ENCODE results near the gene ARPIN. TPM values are rescaled to one million over a fixed set of nuclear protein-coding genes. Genes with fewer than 3 reads are reported as not detected.

The ARPIN gene
- total and polyA plus RNA-seq, 2 experiments from 2014 or later: 10.5 to 26.6 TPM

DNA sequence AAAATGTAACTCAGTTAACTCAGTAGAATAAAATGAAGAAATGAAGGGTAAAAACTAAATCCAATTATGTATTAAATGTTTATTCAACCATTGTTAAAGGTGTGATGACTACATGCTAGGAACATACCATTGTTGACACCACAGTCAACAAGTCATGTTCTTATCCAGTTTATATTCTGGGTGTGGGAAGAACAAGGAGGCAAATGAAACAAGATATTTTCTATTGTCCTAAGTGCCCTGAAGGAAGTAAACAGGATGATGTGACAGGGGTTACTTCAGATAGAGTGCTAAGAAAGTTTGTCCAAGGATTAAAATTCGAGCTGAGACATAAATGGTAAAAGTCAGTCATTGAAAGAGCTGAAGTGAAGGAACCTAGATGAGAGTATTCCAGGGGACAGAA is 32.0 kb downstream of the ARPIN start:
- H3K27ac ChIP-seq: no peak overlapping the region
- no peak overlapping the region for H3K4me3 ChIP-seq
- no peak for DNase-seq (ENCODE audit: low read depth in 1 of 2, low spot score in 1 of 2)
- no peak for TF ChIP-seq CTCF (IDR thresholded peaks at IDR 0.05; ENCODE audit: low read depth, low read length)
- H3K4me1 ChIP-seq (ENCODE audit: low read depth): no peaks in the 10 kb centered on the region
- peaks cover 11% of the 10 kb centered on the region for H3K36me3 ChIP-seq
- no peaks in the 10 kb centered on the region for H3K27me3 ChIP-seq
- H3K9me3 ChIP-seq (ENCODE audit: low read depth): no peaks in the 10 kb centered on the region

- TF ChIP-seq CTCF (IDR thresholded peaks at IDR 0.05; ENCODE audit: low read depth, low read length): no peak
- Histone ChIP-seq H3K36me3 (no peaks in the 10 kb centered on the region), H3K27ac (no peak overlapping the region), H3K9me3 (ENCODE audit: low read depth) (no peaks in the 10 kb centered on the region), H3K4me3 (no peak overlapping the region), H3K27me3 (no peaks in the 10 kb centered on the region), H3K4me1 (ENCODE audit: low read depth) (no peaks in the 10 kb centered on the region)
- DNase-seq (ENCODE audit: low read depth in 1 of 2, low spot score in 1 of 2): no peak
These were observed 34.4 kb downstream of the ARPIN start for GRCh38 chr15:89878323-89878722.

- DNase-seq (ENCODE audit: low read depth in 1 of 2, low spot score in 1 of 2): no peak
- no peak for TF ChIP-seq CTCF (IDR thresholded peaks at IDR 0.05; ENCODE audit: low read depth, low read length)
- H3K9me3 ChIP-seq (ENCODE audit: low read depth): no peaks in the 10 kb centered on the region
- H3K4me3 ChIP-seq: no peak overlapping the region
- H3K27ac ChIP-seq: no peak overlapping the region
- no peaks in the 10 kb centered on the region for H3K4me1 ChIP-seq (ENCODE audit: low read depth)
- H3K27me3 ChIP-seq: no peaks in the 10 kb centered on the region
- peaks cover 7% of the 10 kb centered on the region for H3K36me3 ChIP-seq
These were observed 35.7 kb downstream of the ARPIN start for GRCh38 chr15:89877083-89877425.

DNA sequence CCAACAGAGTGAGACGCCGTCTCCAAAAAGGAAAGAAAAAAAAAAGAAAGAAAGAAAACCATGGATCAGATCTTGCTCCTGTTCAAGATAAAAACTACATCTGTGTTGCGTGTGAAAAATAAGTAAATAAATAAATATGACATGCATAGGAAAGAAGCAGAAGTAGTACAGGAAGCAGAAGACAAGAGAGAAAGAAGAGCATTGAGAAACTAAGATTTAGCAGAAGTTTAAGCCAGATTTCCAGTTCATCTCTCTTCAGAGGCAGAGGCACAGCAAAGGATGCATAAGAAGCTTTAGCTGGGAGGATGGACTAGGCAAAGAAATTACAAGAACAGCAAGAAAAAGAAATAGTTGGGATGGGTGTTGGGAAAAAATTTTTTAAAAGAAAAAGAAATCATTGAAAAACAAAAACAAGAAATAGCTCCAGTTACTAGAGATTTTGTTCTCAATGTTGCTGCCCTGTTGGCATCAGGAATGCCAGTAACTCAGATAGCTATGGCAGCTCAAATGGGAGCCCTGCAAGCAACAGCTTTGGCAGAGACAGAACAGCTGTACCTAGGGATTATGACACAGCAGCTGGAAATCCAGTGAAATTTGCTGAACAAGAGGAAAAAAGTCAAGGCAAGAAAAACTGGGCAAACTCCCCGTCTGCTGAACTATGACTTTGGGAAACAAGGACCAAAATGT is 36.2 kb downstream of the ARPIN start:
- TF ChIP-seq CTCF (IDR thresholded peaks at IDR 0.05; ENCODE audit: low read depth, low read length): no peak
- Histone ChIP-seq H3K27me3 (no peaks in the 10 kb centered on the region), H3K36me3 (peaks cover 9% of the 10 kb centered on the region), H3K4me1 (ENCODE audit: low read depth) (no peaks in the 10 kb centered on the region), H3K4me3 (no peak overlapping the region), H3K27ac (no peak overlapping the region), H3K9me3 (ENCODE audit: low read depth) (no peaks in the 10 kb centered on the region)
- DNase-seq (ENCODE audit: low read depth in 1 of 2, low spot score in 1 of 2): no peak

DNA sequence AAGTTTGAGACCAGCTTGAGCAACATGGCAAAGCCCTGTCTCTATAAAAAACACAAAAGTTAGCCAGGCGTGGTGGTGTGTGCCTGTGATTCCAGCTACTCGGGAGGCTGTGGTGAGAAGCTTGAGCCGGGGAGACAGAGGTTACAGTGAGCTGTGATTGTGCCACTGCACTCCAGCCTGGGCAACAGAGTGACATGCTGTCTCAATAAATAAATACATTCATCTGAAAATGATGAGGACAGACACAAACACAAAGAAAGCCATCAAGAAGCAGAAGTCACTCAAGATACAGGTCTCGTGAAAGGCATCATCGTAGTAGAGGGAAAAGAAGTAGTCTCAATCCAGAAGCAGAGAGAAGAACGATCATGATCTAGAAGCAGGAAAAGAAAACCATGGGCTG is 37.0 kb downstream of the ARPIN start:
- no peaks in the 10 kb centered on the region for H3K27me3 ChIP-seq
- no peak for TF ChIP-seq CTCF (IDR thresholded peaks at IDR 0.05; ENCODE audit: low read depth, low read length)
- peaks cover 14% of the 10 kb centered on the region for H3K36me3 ChIP-seq
- no peaks in the 10 kb centered on the region for H3K4me1 ChIP-seq (ENCODE audit: low read depth)
- H3K9me3 ChIP-seq (ENCODE audit: low read depth): no peaks in the 10 kb centered on the region
- DNase-seq (ENCODE audit: low read depth in 1 of 2, low spot score in 1 of 2): no peak
- H3K4me3 ChIP-seq: no peak overlapping the region
- no peak overlapping the region for H3K27ac ChIP-seq

Measured in cardiac muscle cell (in vitro differentiated cells and primary cell).